CD14-positive monocyte (primary cell): Measurements from ENCODE around the gene TRIP6. TPM values are rescaled to one million over a fixed set of nuclear protein-coding genes. Genes with fewer than 3 reads are reported as not detected.
"Not testable (repeated sequence)": the region's sequence is repeated elsewhere in the genome, so short reads cannot be mapped to it uniquely, and the experiment has no call there.

Experiments
- DNase-seq, 3 donors: peaks; one replicate each; pipeline ENCODE4 v3.0.0-alpha.2; 2011 to 2022
- H2AFZ ChIP-seq: 2 replicates; pipeline ENCODE4 v1.6.0; 2012; ENCODE audit warnings: mild to moderate bottlenecking, low read depth, low read length, inconsistent platforms; ENCODE audit not compliant: insufficient read depth, poor library complexity, severe bottlenecking
- H3K27ac ChIP-seq, 2 donors: 1 replicate in 1 of 2; 2 replicates in 1 of 2; pipeline ENCODE4 v1.5.1; 2012 to 2013; ENCODE audit warnings: low read length in 2 of 2, control low read depth in 1 of 2, inconsistent platforms in 1 of 2, low read depth in 1 of 2, mild to moderate bottlenecking in 1 of 2
- H3K27me3 ChIP-seq, 2 donors: one replicate each; pipeline versions ENCODE4 v1.6.0 to v1.6.1; 2011 to 2013; ENCODE audit warnings: low read length in 2 of 2; ENCODE audit not compliant: control insufficient read depth in 2 of 2, insufficient read depth in 2 of 2
- H3K36me3 ChIP-seq, 2 donors: replicated peaks in 1 of 2; 1 replicate in 1 of 2; 2 replicates in 1 of 2; pipeline versions ENCODE4 v1.5.1 to v1.6.1; 2012 to 2013; ENCODE audit warnings: low read length in 2 of 2, control low read depth in 1 of 2, inconsistent platforms in 1 of 2, mild to moderate bottlenecking in 1 of 2; ENCODE audit not compliant: insufficient read depth in 2 of 2, control insufficient read depth in 1 of 2
- H3K4me1 ChIP-seq, 2 donors: 1 replicate in 1 of 2; 2 replicates in 1 of 2; pipeline versions ENCODE4 v1.5.1 to v1.6.1; 2012 to 2013; ENCODE audit warnings: low read length in 2 of 2, control low read depth in 1 of 2, inconsistent platforms in 1 of 2, mild to moderate bottlenecking in 1 of 2, moderate library complexity in 1 of 2; ENCODE audit not compliant: insufficient read depth in 2 of 2, control insufficient read depth in 1 of 2
- H3K4me2 ChIP-seq: replicated peaks from 2 replicates; pipeline ENCODE3; 2012; ENCODE audit warnings: low read length, moderate library complexity, mild to moderate bottlenecking; ENCODE audit not compliant: poor library complexity, severe bottlenecking; ENCODE audit errors: extremely low read depth
- H3K4me3 ChIP-seq, 3 experiments: fragments of 200-600 bp in 1 of 3; sonication (generic) in 1 of 3; replicated peaks in 1 of 3; 1 replicate in 2 of 3; 2 replicates in 1 of 3; pipeline ENCODE4 v1.5.1; 2011 to 2013; ENCODE audit warnings: low read length in 3 of 3, mild to moderate bottlenecking in 3 of 3, control low read depth in 2 of 3, low read depth in 2 of 3, inconsistent platforms in 1 of 3, moderate library complexity in 1 of 3
- H3K79me2 ChIP-seq: 2 replicates; pipeline ENCODE4 v1.6.0; 2012; ENCODE audit warnings: mild to moderate bottlenecking, control low read depth, inconsistent platforms, low read length, moderate library complexity; ENCODE audit not compliant: insufficient read depth
- H3K9ac ChIP-seq: 2 replicates; pipeline ENCODE4 v1.6.0; 2017; ENCODE audit warnings: low read length, mild to moderate bottlenecking; ENCODE audit not compliant: insufficient read depth, poor library complexity, severe bottlenecking
- H3K9me3 ChIP-seq, 2 donors: replicated peaks in 1 of 2; 1 replicate in 1 of 2; 2 replicates in 1 of 2; pipeline versions ENCODE4 v1.5.1 to v1.6.1; 2012 to 2013; ENCODE audit warnings: low read length in 2 of 2, control low read depth in 1 of 2; ENCODE audit not compliant: control insufficient read depth in 1 of 2, insufficient read depth in 1 of 2
- H4K20me1 ChIP-seq: 2 replicates; pipeline ENCODE4 v1.6.0; 2012; ENCODE audit warnings: mild to moderate bottlenecking, low read length, control low read depth, moderate library complexity; ENCODE audit not compliant: insufficient read depth
- H3K27ac Mint-ChIP-seq, 7 donors: one replicate each; pipeline ENCODE4 v1.8.0; 2020; ENCODE audit warnings: mild to moderate bottlenecking in 7 of 7, mixed read lengths in 7 of 7, moderate library complexity in 6 of 7, inconsistent platforms in 2 of 7
- H3K27me3 Mint-ChIP-seq, 3 donors: one replicate each; pipeline ENCODE4 v1.8.0; 2021 to 2022; ENCODE audit warnings: low read depth in 3 of 3, mild to moderate bottlenecking in 3 of 3, mixed read lengths in 3 of 3, moderate library complexity in 3 of 3, inconsistent platforms in 1 of 3
- H3K36me3 Mint-ChIP-seq, 2 donors: one replicate each; pipeline ENCODE4 v1.8.0; 2020; ENCODE audit warnings: mixed read lengths in 2 of 2, inconsistent platforms in 1 of 2, mild to moderate bottlenecking in 1 of 2
- H3K4me1 Mint-ChIP-seq: one replicate; pipeline ENCODE4 v1.8.0; 2020; ENCODE audit warnings: mild to moderate bottlenecking, mixed read lengths
- H3K4me3 Mint-ChIP-seq, 2 donors: one replicate each; pipeline ENCODE4 v1.8.0; 2020; ENCODE audit warnings: mild to moderate bottlenecking in 2 of 2, mixed read lengths in 2 of 2, moderate library complexity in 1 of 2
- H3K9me3 Mint-ChIP-seq, 7 donors: one replicate each; pipeline ENCODE4 v1.8.0; 2020 to 2022; ENCODE audit warnings: mixed read lengths in 7 of 7, mild to moderate bottlenecking in 6 of 7, moderate library complexity in 6 of 7, inconsistent platforms in 2 of 7
- CTCF ChIP-seq: fragments of 200-600 bp; IDR thresholded peaks from one replicate; pipeline ENCODE4 v1.8.0; 2022; ENCODE audit warnings: antibody characterized with exemption, mild to moderate bottlenecking
- WGBS: methylation state at CpG from one replicate; pipeline ENCODE4 v1.1.5; 2013; ENCODE audit warnings: missing lambda C conversion rate; ENCODE audit not compliant: insufficient coverage; 5-methylcytosine and 5-hydroxymethylcytosine counted together
- intact Hi-C, 2 donors: fragments of 100-400 bp; cut with micrococcal nuclease; formaldehyde crosslinking; loops; one replicate each; pipeline versions ENCODE4 v1.15.0 to v1.15.1; 2023
- polyA plus RNA-seq, 3 donors: library from polyadenylated mRNA; depleted of rRNA in 1 of 3; unstranded in 2 of 3; stranded (reverse) in 1 of 3; fragments of 300-500 nt in 2 of 3; fragments of >200 nt in 1 of 3; fragmentation: Illumina TruSeq in 2 of 3; gene quantifications; 1 replicate in 2 of 3; 2 replicates in 1 of 3; pipeline ENCODE4 v1.2.3, GENCODE V29; 2012 to 2021

TRIP6 gene
- polyA plus RNA-seq, 3 donors = 1.9 to 5.9 (median 5.8) TPM

GRCh38 chr7:100854146-100854895 lies 12.9 kb upstream of the TRIP6 start:
- intact Hi-C loops = loop anchor here (5.0 to 10.0 kb wide), 3 partner anchors 130 to 157 kb away; partner anchors contain the start of genes EPO (in 1 of the 2) and POP7 (in 1 of the 2)
- Mint-ChIP-seq H3K27me3 (no peaks in the 10 kb centered on the region), H3K36me3 (peaks cover 33 to 55% of the 10 kb centered on the region in 2 donors), H3K4me3 (peak overlapping the region in 1 of 2 donors; percentile 96), H3K4me1 (peaks cover 40% of the 10 kb centered on the region), H3K27ac (peak overlapping the region in 5 of 7 donors; percentile 46 to 94 (median 57)), H3K9me3 (no peaks in the 10 kb centered on the region)
- H3K4me2 ChIP-seq = peak overlapping the region; percentile 89
- H3K27me3 ChIP-seq = peaks cover 0 to 2% of the 10 kb centered on the region in 2 donors
- H3K4me3 ChIP-seq = peak overlapping the region in 1 of 3 experiments; percentile 99
- DNase-seq = no peak
- H3K9me3 ChIP-seq = no peaks in the 10 kb centered on the region
- 97% methylated on average over 9 of the region's 14 CpGs for WGBS
- no peak overlapping the region for H3K9ac ChIP-seq
- H3K36me3 ChIP-seq = peaks cover 38 to 49% of the 10 kb centered on the region in 2 donors
- H3K4me1 ChIP-seq = peaks cover 25 to 41% of the 10 kb centered on the region in 2 donors
- TF ChIP-seq CTCF = no peak
- H3K27ac ChIP-seq = no peak overlapping the region
- H3K79me2 ChIP-seq = peaks cover 74% of the 10 kb centered on the region
- no peak overlapping the region for H2AFZ ChIP-seq
- peaks cover 72% of the 10 kb centered on the region for H4K20me1 ChIP-seq

- peak overlapping the region; percentile 89 for H3K4me2 ChIP-seq
- DNase-seq, H3K27ac Mint-ChIP-seq, H3K9me3 Mint-ChIP-seq, H3K9me3 ChIP-seq, H2AFZ ChIP-seq, H3K4me3 ChIP-seq, H3K27me3 Mint-ChIP-seq, H3K27ac ChIP-seq, H3K27me3 ChIP-seq, H3K4me3 Mint-ChIP-seq, H3K9ac ChIP-seq: not testable (repeated sequence)
- peaks cover 79% of the 10 kb centered on the region for H3K79me2 ChIP-seq
- H3K36me3 ChIP-seq = peaks cover 44 to 55% of the 10 kb centered on the region in 2 donors
- intact Hi-C loops = loop anchor here (5.0 to 10.0 kb wide), 3 partner anchors 130 to 158 kb away; partner anchors contain the start of genes EPO (in 1 of the 2) and POP7 (in 1 of the 2)
- peaks cover 25 to 41% of the 10 kb centered on the region in 2 donors for H3K4me1 ChIP-seq
- WGBS = 98% methylated on average over 6 of the region's 9 CpGs
- Mint-ChIP-seq H3K4me1 (peaks cover 40% of the 10 kb centered on the region), H3K36me3 (peaks cover 38 to 61% of the 10 kb centered on the region in 2 donors)
- H4K20me1 ChIP-seq = peaks cover 78% of the 10 kb centered on the region
Measured at GRCh38 chr7:100854899-100855298, 12.3 kb upstream of the TRIP6 start.
